GM18909 (cell line): ENCODE results near the gene CACNA2D2.

Experiments used
- ATAC-seq: cut with Tn5 transposase; IDR thresholded peaks from one replicate; pipeline ENCODE4 v1.9.1; 2021; ENCODE audit warnings: mild to moderate bottlenecking; ENCODE audit not compliant: unreplicated experiment, poor library complexity

CACNA2D2 gene

GRCh38 chr3:50503504-50504342 lies at the start of gene CACNA2D2:
CACNA2D2 (minus strand) TSS chr3:50503634; CDS start chr3:50503423, 211 bp downstream.
- ATAC-seq = no peak

GRCh38 chr3:50552598-50552997 lies 49.2 kb upstream of the CACNA2D2 start:
- ATAC-seq = no peak

GRCh38 chr3:50551681-50552435 lies 48.4 kb upstream of the CACNA2D2 start:
- no peak for ATAC-seq

GRCh38 chr3:50551054-50551659 lies 47.7 kb upstream of the CACNA2D2 start:
- ATAC-seq = no peak

- ATAC-seq = no peak
Measured at GRCh38 chr3:50550079-50550736, 46.8 kb upstream of the CACNA2D2 start.

- no peak for ATAC-seq
Measured at GRCh38 chr3:50549226-50549625, 45.8 kb upstream of the CACNA2D2 start.

- ATAC-seq = no peak
Measured at GRCh38 chr3:50545781-50546180, 42.3 kb upstream of the CACNA2D2 start.

GRCh38 chr3:50542177-50543034 lies 39.0 kb upstream of the CACNA2D2 start:
- ATAC-seq = no peak

- no peak for ATAC-seq
Measured at GRCh38 chr3:50539356-50540286, 36.2 kb upstream of the CACNA2D2 start.

GRCh38 chr3:50537421-50538129 lies 34.1 kb upstream of the CACNA2D2 start:
- ATAC-seq = no peak

- ATAC-seq = no peak
Measured at GRCh38 chr3:50536471-50537180, 33.2 kb upstream of the CACNA2D2 start.

- ATAC-seq = no peak
Measured at GRCh38 chr3:50534681-50535330, 31.4 kb upstream of the CACNA2D2 start.

- no peak for ATAC-seq
Measured at GRCh38 chr3:50533807-50534461, 30.5 kb upstream of the CACNA2D2 start.

GRCh38 chr3:50533316-50533715 lies 29.9 kb upstream of the CACNA2D2 start:
- ATAC-seq = no peak

- ATAC-seq = no peak
Measured at GRCh38 chr3:50532062-50532705, 28.8 kb upstream of the CACNA2D2 start.

- no peak for ATAC-seq
Measured at GRCh38 chr3:50531201-50531600, 27.8 kb upstream of the CACNA2D2 start.
